Camera-type eye (tissue), 1 donor: ENCODE measurements around the gene DOCK7. TPM values are rescaled to one million over a fixed set of nuclear protein-coding genes. Genes with fewer than 3 reads are reported as not detected.

ENCODE experiments used
- total RNA-seq: library from RNA; depleted of rRNA; stranded (reverse); fragments of >200 nt; gene quantifications from one replicate; pipeline ENCODE4 v1.2.3, GENCODE V29; 2014

DOCK7 gene
- total RNA-seq = 183 TPM

GRCh38 chr1:62687903-62688686 lies at the start of gene DOCK7:
Gene DOCK7 (minus strand): TSS chr1:62688386. CDS start chr1:62688264, 122 bp downstream.

GRCh38 chr1:62597281-62597680 lies 90.9 kb downstream of the DOCK7 start, which contains the start of gene ANGPTL3:
Gene ANGPTL3 (plus strand): TSS chr1:62597520. CDS start chr1:62597567, 47 bp downstream.

GRCh38 chr1:62436466-62437272 lies 251.5 kb downstream of the DOCK7 start, which contains the start of gene USP1:
Gene USP1 (plus strand): TSS chr1:62437049. CDS start chr1:62439868, 2,819 bp downstream.

Other genes with a start within 250 kb of the DOCK7 start
- gene ANGPTL3, start 90.9 kb downstream of the DOCK7 start, total RNA-seq = 0.33 TPM
- gene ATG4C, start 95.7 kb upstream of the DOCK7 start, total RNA-seq = 25.9 TPM